NCI-H1436 (cell line): ENCODE measurements around the gene SUSD1.
"Not testable (repeated sequence)": the region's sequence is repeated elsewhere in the genome, so short reads cannot be mapped to it uniquely, and the experiment has no call there.

Experiments
- DNase-seq: peaks from one replicate; lab custom pipeline; 2025; lab: John Stamatoyannopoulos, UW

The SUSD1 gene

GRCh38 chr9:112129246-112129645, 45.9 kb downstream of the SUSD1 start:
- no peak for DNase-seq

DNA sequence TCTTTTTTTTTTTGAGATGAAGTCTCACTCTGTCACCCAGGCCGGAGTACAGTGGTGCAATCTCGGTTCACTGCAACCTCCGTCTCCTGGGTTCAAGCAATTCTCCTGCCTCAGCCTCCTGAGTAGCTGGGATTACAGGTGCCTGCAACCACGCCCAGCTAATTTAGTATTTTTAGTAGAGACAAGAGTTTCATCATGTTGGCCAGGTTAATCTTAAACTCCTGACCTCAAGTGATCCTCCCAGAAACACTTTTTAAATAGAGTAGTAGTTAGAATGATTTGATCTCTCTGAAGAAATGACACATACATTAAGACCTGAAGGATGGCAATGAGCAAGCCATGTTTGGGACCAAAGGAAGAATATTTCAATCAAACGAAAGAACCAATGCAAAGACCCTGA, 46.7 kb downstream of the SUSD1 start:
- not testable (repeated sequence) for DNase-seq

- DNase-seq = no peak
Measured at GRCh38 chr9:112127281-112127680, 47.8 kb downstream of the SUSD1 start.

GRCh38 chr9:112125951-112126388, 49.1 kb downstream of the SUSD1 start:
- DNase-seq = no peak

DNA sequence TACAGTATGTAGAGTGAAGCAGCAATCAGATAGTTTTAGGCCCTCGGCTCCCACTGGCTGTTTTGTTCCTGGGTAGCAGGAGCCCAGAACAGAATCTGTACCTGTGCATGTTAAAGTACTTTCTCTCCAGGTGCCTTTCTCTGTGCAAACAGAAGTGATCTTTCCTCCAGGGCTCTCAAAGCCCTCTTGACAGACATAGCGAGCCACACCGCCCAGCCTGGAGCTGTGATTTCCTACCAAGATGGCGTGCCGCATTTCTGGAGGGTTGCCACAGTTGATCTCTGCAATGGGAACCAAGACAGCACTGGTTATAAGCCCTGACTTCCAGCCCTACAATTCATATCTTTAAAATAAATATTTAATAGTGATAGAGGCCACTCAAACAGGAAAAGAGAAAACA, 50.9 kb downstream of the SUSD1 start:
- no peak for DNase-seq

DNA sequence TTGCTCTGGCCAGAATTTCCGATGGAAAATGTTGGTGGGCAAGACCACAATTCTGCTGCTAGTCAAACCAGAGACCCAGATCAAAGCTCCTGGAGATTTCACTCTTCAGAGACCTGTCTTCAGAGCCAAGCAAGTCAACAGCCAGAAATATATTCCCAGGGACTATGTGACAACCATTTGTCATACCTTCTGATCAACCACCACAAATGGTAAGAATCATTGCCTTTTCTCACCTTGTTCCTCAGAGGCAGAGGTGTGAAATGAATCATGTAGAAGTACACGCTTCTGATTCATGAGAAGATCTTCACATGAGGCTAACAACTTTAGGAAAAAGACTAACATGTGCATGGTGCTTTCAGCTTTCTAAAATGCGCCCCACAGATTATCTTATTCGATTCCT, 53.5 kb downstream of the SUSD1 start:
- DNase-seq = no peak

DNA sequence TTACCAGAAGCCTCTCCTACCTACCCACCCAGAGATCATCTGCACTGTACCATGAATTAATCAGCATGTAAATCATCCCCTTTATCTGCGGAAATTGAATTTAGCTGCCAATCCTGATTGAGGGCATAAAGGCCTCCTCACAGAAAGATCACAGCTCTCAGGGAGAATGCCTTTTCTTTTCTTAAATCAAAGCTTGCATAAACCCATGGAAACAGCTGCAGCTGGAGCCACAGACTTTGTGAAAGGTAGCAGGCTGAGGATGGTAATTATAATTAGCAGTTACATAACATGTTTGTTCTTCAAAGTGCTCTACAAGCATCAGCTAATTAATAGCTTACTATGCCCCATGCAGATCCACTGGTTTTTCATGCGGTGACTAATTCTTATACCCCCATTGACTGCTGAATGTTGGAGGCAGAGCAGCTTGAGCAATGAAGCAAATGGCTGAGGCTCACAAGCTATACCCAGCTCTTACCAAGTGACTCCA, 54.6 kb downstream of the SUSD1 start:
- DNase-seq = peak; percentile 72

- no peak for DNase-seq
Measured at GRCh38 chr9:112120030-112120341, 55.1 kb downstream of the SUSD1 start.

GRCh38 chr9:112119225-112120029, 55.7 kb downstream of the SUSD1 start:
- DNase-seq = no peak

- DNase-seq = no peak
Measured at GRCh38 chr9:112118009-112118408, 57.1 kb downstream of the SUSD1 start.

GRCh38 chr9:112115970-112116753, 58.9 kb downstream of the SUSD1 start:
- no peak for DNase-seq

GRCh38 chr9:112115109-112115508, 60.0 kb downstream of the SUSD1 start:
- no peak for DNase-seq

- DNase-seq = peak; percentile 12
Measured at GRCh38 chr9:112112941-112113681, 62.0 kb downstream of the SUSD1 start.

DNA sequence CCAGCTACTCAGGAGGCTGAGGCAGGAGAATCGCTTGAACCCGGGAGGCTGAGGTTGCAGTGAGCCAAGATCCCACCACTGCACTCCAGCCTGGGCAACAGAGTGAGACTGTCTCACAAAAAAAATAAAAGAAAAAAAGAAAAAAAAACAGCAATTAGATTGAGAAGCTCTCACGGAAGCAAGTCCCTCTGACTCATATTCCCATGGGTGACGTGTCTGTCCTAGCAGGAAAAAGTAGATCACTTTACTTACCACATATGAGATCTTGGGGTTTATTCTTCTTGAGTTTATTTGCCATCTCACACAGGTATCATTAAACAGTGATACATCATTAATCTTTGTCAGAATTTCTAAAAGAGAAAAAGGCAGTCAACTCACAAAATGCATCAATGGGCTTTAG, 62.6 kb downstream of the SUSD1 start:
- no peak for DNase-seq

DNA sequence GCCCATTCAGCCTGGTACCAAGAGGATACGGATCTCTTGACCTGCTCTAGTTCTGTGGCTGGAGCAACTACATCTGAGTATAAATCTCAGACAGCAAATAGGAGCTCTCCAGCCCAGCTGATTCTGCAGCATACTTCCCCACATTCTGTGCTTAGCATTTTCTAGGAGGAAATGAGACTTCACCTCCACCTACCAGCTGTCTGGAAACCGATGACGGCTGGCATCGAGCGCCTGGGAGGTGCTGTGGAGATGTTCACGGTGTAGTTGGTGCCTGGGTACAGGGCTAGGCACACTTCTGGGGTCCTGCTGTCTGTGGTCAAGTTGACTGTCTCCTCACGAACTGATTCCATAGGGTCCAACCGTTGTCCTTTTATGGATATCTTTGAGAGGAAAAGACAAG, 63.6 kb downstream of the SUSD1 start:
- DNase-seq = no peak

DNA sequence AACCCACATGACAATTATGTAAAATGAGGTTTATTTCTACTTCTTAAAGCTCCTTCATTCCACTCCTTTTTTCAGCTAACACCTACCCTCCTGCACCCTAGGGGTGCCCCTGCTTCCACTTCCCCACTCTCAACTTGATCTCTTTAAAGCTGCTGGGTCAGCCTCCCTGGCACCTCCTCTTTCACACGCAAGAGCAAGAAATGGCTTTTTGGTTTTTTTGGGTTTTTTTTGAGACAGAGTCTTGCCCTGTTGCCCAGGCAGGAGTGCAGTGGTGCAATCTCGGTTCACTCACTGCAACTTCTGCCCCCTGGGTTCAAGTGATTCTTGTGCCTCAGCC, 64.4 kb downstream of the SUSD1 start:
- DNase-seq = no peak

DNA sequence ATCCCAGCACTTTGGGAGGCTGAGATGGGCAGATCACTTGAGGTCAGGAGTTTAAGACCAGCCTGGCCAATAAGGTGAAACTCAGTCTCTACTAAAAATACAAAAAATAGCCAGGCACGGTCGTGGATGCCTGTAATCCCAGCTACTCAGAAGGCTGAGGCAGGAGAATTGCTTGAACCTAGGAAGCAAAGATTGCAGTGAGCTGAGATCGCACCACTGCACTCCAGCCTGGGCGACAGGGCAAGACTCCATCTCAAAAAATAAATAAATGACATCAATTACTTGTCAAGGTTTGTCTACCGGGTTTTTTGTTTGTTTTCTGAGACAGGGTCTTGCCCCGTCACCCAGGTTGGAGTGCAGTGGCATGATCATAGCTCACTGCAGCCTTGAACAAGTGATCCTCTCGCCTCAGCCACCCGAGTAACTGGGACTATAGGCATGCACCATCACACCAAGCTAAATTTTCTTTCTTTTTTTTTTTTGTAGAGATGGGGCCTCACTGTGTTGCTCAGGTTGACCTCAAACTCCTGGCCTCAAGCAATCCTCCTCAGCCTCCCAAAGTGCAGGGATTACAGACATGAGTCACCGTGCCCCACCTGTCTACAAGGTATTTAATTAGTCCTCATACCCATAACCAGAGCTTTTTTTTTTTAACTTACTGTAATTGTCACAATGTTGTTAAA, 64.9 kb downstream of the SUSD1 start:
- no peak for DNase-seq

- no peak for DNase-seq
Measured at GRCh38 chr9:112104901-112105300, 70.2 kb downstream of the SUSD1 start.

- DNase-seq = no peak
Measured at GRCh38 chr9:112104401-112104800, 70.7 kb downstream of the SUSD1 start.

DNA sequence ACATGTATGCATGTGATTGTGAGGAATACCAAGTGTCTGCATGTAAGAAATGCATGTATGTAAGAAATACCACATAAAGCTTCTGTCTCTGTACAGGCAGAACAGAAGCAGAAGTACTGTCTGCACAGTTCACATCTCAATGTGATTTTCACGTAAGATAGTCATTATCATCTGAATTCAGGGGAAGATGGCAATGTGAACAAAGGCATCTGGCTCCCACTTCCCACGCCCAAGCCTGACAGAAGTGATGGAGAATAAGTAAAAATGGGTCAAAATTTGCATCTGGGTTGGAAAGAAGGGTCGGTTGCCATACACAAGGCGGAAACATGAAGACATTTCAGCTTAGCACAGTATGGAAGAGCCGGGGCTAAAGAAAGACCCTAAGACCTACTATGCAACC, 71.7 kb downstream of the SUSD1 start:
- DNase-seq = no peak

GRCh38 chr9:112097712-112098688, 77.1 kb downstream of the SUSD1 start:
- DNase-seq = peak; percentile 70
